ENCODE results near the gene PHF21B. TPM values are rescaled to one million over a fixed set of nuclear protein-coding genes. Genes with fewer than 3 reads are reported as not detected.
"Not testable (repeated sequence)": the region's sequence is repeated elsewhere in the genome, so short reads cannot be mapped to it uniquely, and the experiment has no call there.

Gene PHF21B
- polyA plus RNA-seq, 3 donors from 2014 or later, result not detected

GRCh38 chr22:44974454-44974853 is 35.4 kb downstream of the PHF21B start:
- no peak for DNase-seq
- Mint-ChIP-seq H3K9me3 (no peaks in the 10 kb centered on the region), H3K4me3 (no peak overlapping the region), H3K4me1 (no peaks in the 10 kb centered on the region), H3K36me3 (no peaks in the 10 kb centered on the region), H3K27ac (no peak overlapping the region), H3K27me3 (ENCODE audit: low read depth in 3 of 3) (peaks cover 4 to 12% (median 4%) of the 10 kb centered on the region in 3 donors)

- H3K27ac Mint-ChIP-seq, result no peak overlapping the region
- no peaks in the 10 kb centered on the region for H3K36me3 Mint-ChIP-seq
- no peak overlapping the region for H3K4me3 Mint-ChIP-seq
- no peaks in the 10 kb centered on the region for H3K4me1 Mint-ChIP-seq
- peaks cover 3 to 13% (median 7%) of the 10 kb centered on the region in 3 donors for H3K27me3 Mint-ChIP-seq (ENCODE audit: low read depth in 3 of 3)
- no peak for DNase-seq
- no peaks in the 10 kb centered on the region for H3K9me3 Mint-ChIP-seq
Observed at GRCh38 chr22:44973829-44974228, 36.0 kb downstream of the PHF21B start.

- no peaks in the 10 kb centered on the region for H3K36me3 Mint-ChIP-seq
- H3K4me3 Mint-ChIP-seq, result no peak overlapping the region
- H3K27me3 Mint-ChIP-seq (ENCODE audit: low read depth in 3 of 3), result peaks cover 5 to 16% (median 9%) of the 10 kb centered on the region in 3 donors
- H3K27ac Mint-ChIP-seq, result no peak overlapping the region
- no peaks in the 10 kb centered on the region for H3K9me3 Mint-ChIP-seq
- no peak for DNase-seq
- no peaks in the 10 kb centered on the region for H3K4me1 Mint-ChIP-seq
Observed at GRCh38 chr22:44972363-44973083, 37.3 kb downstream of the PHF21B start.

- H3K27me3 Mint-ChIP-seq (ENCODE audit: low read depth in 3 of 3), result peaks cover 5 to 16% (median 9%) of the 10 kb centered on the region in 3 donors
- no peaks in the 10 kb centered on the region for H3K9me3 Mint-ChIP-seq
- no peaks in the 10 kb centered on the region for H3K4me1 Mint-ChIP-seq
- no peak overlapping the region for H3K27ac Mint-ChIP-seq
- no peaks in the 10 kb centered on the region for H3K36me3 Mint-ChIP-seq
- H3K4me3 Mint-ChIP-seq, result no peak overlapping the region
- DNase-seq, result no peak
Observed at GRCh38 chr22:44971651-44972362, 38.0 kb downstream of the PHF21B start.

- no peaks in the 10 kb centered on the region for H3K4me1 Mint-ChIP-seq
- no peaks in the 10 kb centered on the region for H3K9me3 Mint-ChIP-seq
- no peak overlapping the region for H3K27ac Mint-ChIP-seq
- no peak for DNase-seq
- no peaks in the 10 kb centered on the region for H3K36me3 Mint-ChIP-seq
- no peak overlapping the region for H3K4me3 Mint-ChIP-seq
- peaks cover 5 to 12% (median 11%) of the 10 kb centered on the region in 3 donors for H3K27me3 Mint-ChIP-seq (ENCODE audit: low read depth in 3 of 3)
Observed at GRCh38 chr22:44970291-44970690, 39.5 kb downstream of the PHF21B start.

- H3K9me3 Mint-ChIP-seq, result no peaks in the 10 kb centered on the region
- no peak overlapping the region for H3K4me3 Mint-ChIP-seq
- H3K36me3 Mint-ChIP-seq, result no peaks in the 10 kb centered on the region
- no peaks in the 10 kb centered on the region for H3K4me1 Mint-ChIP-seq
- H3K27me3 Mint-ChIP-seq (ENCODE audit: low read depth in 3 of 3), result peaks cover 5 to 12% (median 9%) of the 10 kb centered on the region in 3 donors
- H3K27ac Mint-ChIP-seq, result no peak overlapping the region
- no peak for DNase-seq
Observed at GRCh38 chr22:44969817-44970216, 40.0 kb downstream of the PHF21B start.

GRCh38 chr22:44968736-44969135 is 41.1 kb downstream of the PHF21B start:
- H3K36me3 Mint-ChIP-seq, result no peaks in the 10 kb centered on the region
- H3K27ac Mint-ChIP-seq, result no peak overlapping the region
- no peaks in the 10 kb centered on the region for H3K4me1 Mint-ChIP-seq
- H3K27me3 Mint-ChIP-seq (ENCODE audit: low read depth in 3 of 3), result peaks cover 5 to 12% (median 9%) of the 10 kb centered on the region in 3 donors
- no peak for DNase-seq
- no peak overlapping the region for H3K4me3 Mint-ChIP-seq
- H3K9me3 Mint-ChIP-seq, result no peaks in the 10 kb centered on the region

- Mint-ChIP-seq H3K36me3 (no peaks in the 10 kb centered on the region), H3K4me1 (no peaks in the 10 kb centered on the region), H3K4me3 (no peak overlapping the region), H3K27me3 (ENCODE audit: low read depth in 3 of 3) (peaks cover 7 to 11% (median 7%) of the 10 kb centered on the region in 3 donors), H3K9me3 (no peaks in the 10 kb centered on the region), H3K27ac (no peak overlapping the region)
- no peak for DNase-seq
Observed at GRCh38 chr22:44965171-44965570, 44.6 kb downstream of the PHF21B start.

GRCh38 chr22:44964722-44965078 is 45.1 kb downstream of the PHF21B start:
- Mint-ChIP-seq H3K27ac (no peak overlapping the region), H3K27me3 (ENCODE audit: low read depth in 3 of 3) (peaks cover 7 to 11% (median 7%) of the 10 kb centered on the region in 3 donors), H3K4me1 (no peaks in the 10 kb centered on the region), H3K9me3 (no peaks in the 10 kb centered on the region), H3K4me3 (no peak overlapping the region), H3K36me3 (no peaks in the 10 kb centered on the region)
- DNase-seq, result no peak

GRCh38 chr22:44963832-44964721 is 45.7 kb downstream of the PHF21B start:
- Mint-ChIP-seq H3K27ac (no peak overlapping the region), H3K27me3 (ENCODE audit: low read depth in 3 of 3) (peaks cover 7 to 9% (median 7%) of the 10 kb centered on the region in 3 donors), H3K4me1 (no peaks in the 10 kb centered on the region), H3K36me3 (no peaks in the 10 kb centered on the region), H3K4me3 (no peak overlapping the region), H3K9me3 (no peaks in the 10 kb centered on the region)
- no peak for DNase-seq

GRCh38 chr22:44962741-44963454 is 46.9 kb downstream of the PHF21B start:
- H3K36me3 Mint-ChIP-seq, result no peaks in the 10 kb centered on the region
- no peak overlapping the region for H3K27ac Mint-ChIP-seq
- H3K4me3 Mint-ChIP-seq, result no peak overlapping the region
- DNase-seq, result no peak
- H3K4me1 Mint-ChIP-seq, result no peaks in the 10 kb centered on the region
- H3K9me3 Mint-ChIP-seq, result no peaks in the 10 kb centered on the region
- peaks cover 3 to 6% (median 5%) of the 10 kb centered on the region in 3 donors for H3K27me3 Mint-ChIP-seq (ENCODE audit: low read depth in 3 of 3)

GRCh38 chr22:44961682-44962081 is 48.1 kb downstream of the PHF21B start:
- not testable (repeated sequence) for DNase-seq; H3K4me3 Mint-ChIP-seq; H3K27me3 Mint-ChIP-seq (ENCODE audit: low read depth in 3 of 3); H3K27ac Mint-ChIP-seq; H3K9me3 Mint-ChIP-seq; H3K36me3 Mint-ChIP-seq; H3K4me1 Mint-ChIP-seq
